ENCODE measurements around the gene TGFB1.

The TGFB1 gene

DNA sequence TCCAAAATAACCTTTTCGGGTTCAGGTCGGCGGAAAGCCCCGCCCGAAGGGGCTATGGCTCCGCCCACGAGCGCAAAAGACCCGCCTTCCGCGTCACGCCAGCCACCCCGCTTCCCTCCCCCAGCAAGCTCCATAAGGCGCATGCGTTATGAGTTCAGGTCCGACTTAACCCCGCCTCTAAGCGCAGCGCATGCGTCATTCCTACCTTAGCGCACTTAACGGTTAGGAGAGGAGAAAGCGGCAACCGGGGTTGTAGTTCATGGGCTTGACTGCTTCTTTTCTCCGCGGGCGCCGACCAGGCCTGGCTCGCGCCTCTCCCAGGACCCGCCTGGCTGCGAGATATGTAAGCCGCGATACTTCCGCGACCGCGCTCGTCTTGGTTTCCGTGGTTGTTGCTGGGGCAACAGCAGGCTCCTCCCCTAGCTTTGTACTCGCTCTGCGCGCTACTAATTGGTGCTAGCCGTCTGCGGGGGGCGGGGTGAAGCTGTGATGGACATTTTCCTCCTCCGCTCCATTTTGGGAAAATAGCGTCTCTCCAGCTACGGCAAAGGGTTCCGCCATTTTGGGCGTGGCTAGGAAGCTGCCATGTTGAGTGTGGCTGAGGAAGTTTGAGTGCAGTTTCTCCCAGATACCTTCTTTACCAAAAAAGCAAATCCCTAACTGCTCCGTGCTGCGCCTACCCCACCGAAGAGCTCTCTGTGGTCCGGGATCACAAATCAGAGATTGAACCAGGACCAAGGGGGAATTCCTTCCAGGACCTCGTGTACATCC, 10.2 kb upstream of the TGFB1 start, which contains the start of gene B9D2:
Gene B9D2 (minus strand): TSS at position 397 of the 771 bp plus-strand sequence. CDS start 630 bp downstream, outside the sequence.
- TF ChIP-seq, protein P1, sequence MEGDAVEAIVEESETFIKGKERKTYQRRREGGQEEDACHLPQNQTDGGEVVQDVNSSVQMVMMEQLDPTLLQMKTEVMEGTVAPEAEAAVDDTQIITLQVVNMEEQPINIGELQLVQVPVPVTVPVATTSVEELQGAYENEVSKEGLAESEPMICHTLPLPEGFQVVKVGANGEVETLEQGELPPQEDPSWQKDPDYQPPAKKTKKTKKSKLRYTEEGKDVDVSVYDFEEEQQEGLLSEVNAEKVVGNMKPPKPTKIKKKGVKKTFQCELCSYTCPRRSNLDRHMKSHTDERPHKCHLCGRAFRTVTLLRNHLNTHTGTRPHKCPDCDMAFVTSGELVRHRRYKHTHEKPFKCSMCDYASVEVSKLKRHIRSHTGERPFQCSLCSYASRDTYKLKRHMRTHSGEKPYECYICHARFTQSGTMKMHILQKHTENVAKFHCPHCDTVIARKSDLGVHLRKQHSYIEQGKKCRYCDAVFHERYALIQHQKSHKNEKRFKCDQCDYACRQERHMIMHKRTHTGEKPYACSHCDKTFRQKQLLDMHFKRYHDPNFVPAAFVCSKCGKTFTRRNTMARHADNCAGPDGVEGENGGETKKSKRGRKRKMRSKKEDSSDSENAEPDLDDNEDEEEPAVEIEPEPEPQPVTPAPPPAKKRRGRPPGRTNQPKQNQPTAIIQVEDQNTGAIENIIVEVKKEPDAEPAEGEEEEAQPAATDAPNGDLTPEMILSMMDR (conservative IDR thresholded peaks at IDR 0.05; ENCODE audit: low read depth), result no peak
- peak; percentile 99 for DNase-seq (ENCODE audit: low spot score)
- POLR2A ChIA-PET (ENCODE audit: low non-redundant PET), result interaction anchor here (0.6 to 1.6 kb wide), 4 partner anchors 9 to 22 kb away, joined by 3 to 9 read pairs (median 4); no protein-coding TSS in a partner anchor
- peak within 1 kb of the TSS; percentile 98 for H3K27ac ChIP-seq
- CTCF ChIA-PET, result interaction anchor here (0.5 to 1.6 kb wide), 4 partner anchors 17 to 115 kb away, joined by 3 to 6 read pairs (median 4); no protein-coding TSS in a partner anchor

DNA sequence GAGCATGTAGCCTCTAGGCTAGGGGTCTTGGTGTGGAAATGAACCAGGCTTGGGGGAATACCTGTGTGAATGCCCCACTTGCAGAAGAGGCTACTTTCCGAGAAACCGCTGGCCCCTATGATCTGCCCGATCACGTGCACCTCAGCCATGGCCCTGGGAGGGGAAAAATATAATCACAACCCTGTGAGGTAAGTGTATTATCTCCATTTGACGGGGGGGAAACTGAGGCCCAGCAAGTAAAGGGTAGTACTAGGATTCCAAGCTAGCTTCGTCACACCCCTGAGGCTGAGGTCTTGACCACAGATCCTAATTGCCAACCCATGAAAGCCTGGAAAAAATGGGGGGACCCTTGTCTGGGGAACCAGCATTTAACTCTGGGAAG, 9.6 kb upstream of the TGFB1 start:
- ChIA-PET POLR2A (ENCODE audit: low non-redundant PET) (interaction anchor here (0.6 to 1.6 kb wide), 2 partner anchors 12 to 18 kb away, joined by 4 to 9 read pairs; no protein-coding TSS in a partner anchor), CTCF (interaction anchor here (1.6 kb wide), 1 partner anchor 55 kb away, joined by 6 read pairs; no protein-coding TSS in a partner anchor)
- no peak for DNase-seq (ENCODE audit: low spot score)
- peak overlapping the region; percentile 98 for H3K27ac ChIP-seq
- TF ChIP-seq, protein P1 (conservative IDR thresholded peaks at IDR 0.05; ENCODE audit: low read depth), result no peak

DNA sequence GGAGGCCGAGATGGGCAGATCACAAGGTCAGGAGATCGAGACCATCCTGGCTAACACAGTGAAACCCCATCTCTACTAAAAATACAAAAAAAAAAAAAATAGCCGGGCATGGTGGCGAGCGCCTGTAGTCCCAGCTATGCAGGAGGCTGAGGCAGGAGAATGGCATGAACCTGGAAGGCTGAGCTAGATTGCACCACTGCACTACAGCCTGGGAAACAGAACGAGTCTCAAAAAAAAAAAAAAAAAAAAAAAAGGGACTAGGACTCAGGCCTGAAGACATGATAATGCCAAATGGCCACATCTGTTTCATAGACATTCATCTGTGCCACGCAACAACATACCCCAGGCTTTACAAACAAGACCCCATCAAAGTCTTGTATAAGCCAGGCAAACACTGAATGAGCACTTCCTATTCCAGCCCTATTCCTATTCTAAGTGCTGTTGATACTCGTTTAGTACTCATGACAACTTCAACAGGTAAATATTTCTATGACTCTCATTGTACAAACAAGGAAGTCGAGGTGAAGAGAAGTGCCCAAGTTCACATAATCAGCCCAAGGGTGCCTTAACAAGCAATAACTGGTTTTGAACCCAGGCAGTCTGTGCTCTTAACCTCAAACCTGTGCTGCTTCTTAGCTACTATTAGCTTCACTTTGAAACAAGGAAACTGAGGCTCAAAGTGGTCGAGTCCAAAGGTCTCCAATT, 8.6 kb upstream of the TGFB1 start:
- CTCF ChIA-PET, result interaction anchor here (0.6 kb wide), 1 partner anchor 39 kb away, joined by 4 read pairs; no protein-coding TSS in a partner anchor
- POLR2A ChIA-PET (ENCODE audit: low non-redundant PET), result interaction anchor here (0.7 kb wide), 1 partner anchor 233 kb away, joined by 4 read pairs; no protein-coding TSS in a partner anchor
- no peak overlapping the region for H3K27ac ChIP-seq
- TF ChIP-seq, protein P1 (conservative IDR thresholded peaks at IDR 0.05; ENCODE audit: low read depth), result no peak
- DNase-seq (ENCODE audit: low spot score), result no peak

DNA sequence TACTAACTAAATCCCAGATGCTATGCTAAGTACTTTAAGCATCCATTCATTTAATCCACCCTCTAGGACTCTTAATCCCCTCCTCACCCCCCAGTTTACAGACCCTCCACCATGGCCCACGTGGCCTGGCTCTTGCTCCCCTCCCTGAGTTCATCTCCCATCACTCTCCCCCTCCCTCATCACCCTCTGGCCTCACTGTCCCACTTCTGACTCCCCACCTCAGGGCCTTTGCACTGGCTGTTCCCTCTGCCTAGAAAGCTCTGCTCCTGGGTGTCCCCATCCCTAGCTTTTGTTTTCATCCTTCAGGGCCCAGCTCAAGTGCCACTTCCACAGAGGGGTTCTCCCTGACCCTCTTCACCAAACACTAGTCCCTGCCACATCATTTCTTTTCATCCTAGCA, 6.0 kb upstream of the TGFB1 start:
- TF ChIP-seq, protein P1 (conservative IDR thresholded peaks at IDR 0.05; ENCODE audit: low read depth), result no peak
- H3K27ac ChIP-seq, result no peak overlapping the region
- DNase-seq (ENCODE audit: low spot score), result no peak
- ChIA-PET POLR2A (ENCODE audit: low non-redundant PET) (no interaction called here), CTCF (no interaction called here)

DNA sequence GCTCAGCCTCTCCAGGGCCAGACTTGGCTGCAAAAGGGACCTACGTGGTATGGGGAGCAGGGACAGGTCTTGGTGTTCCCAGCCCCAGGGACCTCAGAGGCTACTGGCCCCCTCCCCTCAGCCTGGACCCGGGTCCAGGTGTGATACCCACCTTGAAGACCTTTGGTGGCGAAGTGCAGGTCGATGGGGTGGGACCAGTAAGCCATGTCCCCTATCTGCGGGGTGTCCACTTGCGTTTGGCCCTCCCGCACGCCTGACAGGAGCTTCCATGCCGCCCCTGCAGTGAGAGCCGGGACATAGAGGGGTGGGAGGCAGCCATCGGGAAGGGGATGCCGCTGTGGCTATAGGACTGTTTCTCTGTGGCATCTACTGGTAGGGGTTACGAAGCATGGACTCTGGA, 4.0 kb upstream of the TGFB1 start:
- no peak for DNase-seq (ENCODE audit: low spot score)
- ChIA-PET POLR2A (ENCODE audit: low non-redundant PET) (no interaction called here), CTCF (no interaction called here)
- H3K27ac ChIP-seq, result 0 out of 2 replicates have a peak overlapping the region, but pooled peaks have one; percentile 84
- TF ChIP-seq, protein P1 (conservative IDR thresholded peaks at IDR 0.05; ENCODE audit: low read depth), result no peak

DNA sequence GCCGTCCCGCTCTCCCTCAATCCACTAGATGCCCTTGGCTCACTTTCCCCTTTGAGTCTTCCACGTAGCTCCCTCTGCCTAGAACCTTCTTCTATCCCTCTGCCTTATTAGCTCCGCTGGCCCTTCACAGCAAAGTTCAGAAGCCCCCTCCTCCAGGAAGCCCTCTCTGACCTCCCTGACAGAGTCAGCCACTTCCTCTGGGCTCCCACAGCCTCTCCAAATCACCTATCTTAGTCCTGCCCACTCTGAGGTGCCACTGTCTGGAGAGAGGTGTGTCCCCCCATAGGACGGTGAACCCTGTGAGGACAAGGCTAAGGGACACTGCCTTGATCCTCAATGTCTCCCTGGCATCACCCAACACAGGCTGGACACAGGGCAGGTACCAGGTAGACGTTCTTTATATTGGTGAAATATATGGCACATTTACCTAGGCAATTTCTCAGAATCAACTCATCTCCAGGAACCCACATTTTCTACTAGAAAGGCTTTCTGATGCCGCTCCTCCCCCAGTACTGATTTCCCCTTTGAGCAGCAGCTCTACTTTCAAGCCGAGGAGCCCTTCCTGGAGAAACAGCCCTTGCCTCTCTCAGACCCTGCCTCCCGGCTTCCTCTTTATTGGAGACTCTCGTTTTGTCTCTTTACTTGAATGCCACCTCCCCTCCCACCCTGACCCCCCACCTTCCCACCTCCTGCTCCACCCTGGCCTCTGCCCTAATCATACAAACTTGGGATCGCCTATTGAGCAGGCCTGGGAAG, 3.4 kb upstream of the TGFB1 start:
- peak overlapping the region; percentile 84 for H3K27ac ChIP-seq
- TF ChIP-seq, protein P1 (conservative IDR thresholded peaks at IDR 0.05; ENCODE audit: low read depth), result no peak
- ChIA-PET POLR2A (ENCODE audit: low non-redundant PET) (no interaction called here), CTCF (interaction anchor here (0.5 to 1.4 kb wide), 2 partner anchors 9 to 196 kb away, joined by 3 to 5 read pairs; no protein-coding TSS in a partner anchor)
- DNase-seq (ENCODE audit: low spot score), result no peak
